RWPE2 (cell line): Measurements from ENCODE around the gene CNPY1.
"Not testable (repeated sequence)": the region's sequence is repeated elsewhere in the genome, so short reads cannot be mapped to it uniquely, and the experiment has no call there.

ENCODE experiments used
- ATAC-seq: fragments of 200-7000 bp; cut with Tn5 transposase; 3 replicates; pipeline ENCODE4 v1.9.1; 2021; ENCODE audit warnings: low read depth
- DNase-seq: peaks from one replicate; pipeline ENCODE4 v3.0.0-alpha.2; 2020; ENCODE audit warnings: low spot score
- H3K27ac ChIP-seq: fragments of 450-650 bp; 2 replicates; pipeline ENCODE4 v1.5.1; 2017; ENCODE audit warnings: mild to moderate bottlenecking; ENCODE audit not compliant: poor library complexity, severe bottlenecking
- H3K27me3 ChIP-seq: fragments of 250-450 bp; sonication (Bioruptor Pico); 2 replicates; pipeline ENCODE4 v1.5.1; 2021; ENCODE audit warnings: mild to moderate bottlenecking, moderate library complexity; ENCODE audit not compliant: insufficient read depth, poor library complexity, severe bottlenecking
- H3K36me3 ChIP-seq: fragments of 250-450 bp; sonication (Bioruptor Pico); 2 replicates; pipeline ENCODE4 v1.5.1; 2020; ENCODE audit warnings: low read depth, mild to moderate bottlenecking, moderate library complexity
- H3K4me1 ChIP-seq: fragments of 250-450 bp; sonication (Bioruptor Pico); 2 replicates; pipeline ENCODE4 v1.5.1; 2021; ENCODE audit warnings: mild to moderate bottlenecking, moderate library complexity; ENCODE audit not compliant: insufficient read depth, poor library complexity, severe bottlenecking
- H3K4me3 ChIP-seq: fragments of 250-450 bp; sonication (Bioruptor Pico); 2 replicates; pipeline ENCODE4 v1.5.1; 2021; ENCODE audit warnings: mild to moderate bottlenecking, moderate library complexity; ENCODE audit not compliant: severe bottlenecking
- H3K9me3 ChIP-seq: fragments of 250-450 bp; sonication (Bioruptor Pico); 2 replicates; pipeline ENCODE4 v1.5.1; 2021; ENCODE audit warnings: mild to moderate bottlenecking, moderate library complexity; ENCODE audit not compliant: severe bottlenecking
- TF ChIP-seq, protein P1 (sequence below): fragments of 450-650 bp; IDR thresholded peaks from one replicate; pipeline ENCODE4 v1.5.1; 2017; ENCODE audit warnings: mild to moderate bottlenecking, moderate library complexity; ENCODE audit not compliant: poor library complexity, severe bottlenecking

Gene CNPY1

DNA sequence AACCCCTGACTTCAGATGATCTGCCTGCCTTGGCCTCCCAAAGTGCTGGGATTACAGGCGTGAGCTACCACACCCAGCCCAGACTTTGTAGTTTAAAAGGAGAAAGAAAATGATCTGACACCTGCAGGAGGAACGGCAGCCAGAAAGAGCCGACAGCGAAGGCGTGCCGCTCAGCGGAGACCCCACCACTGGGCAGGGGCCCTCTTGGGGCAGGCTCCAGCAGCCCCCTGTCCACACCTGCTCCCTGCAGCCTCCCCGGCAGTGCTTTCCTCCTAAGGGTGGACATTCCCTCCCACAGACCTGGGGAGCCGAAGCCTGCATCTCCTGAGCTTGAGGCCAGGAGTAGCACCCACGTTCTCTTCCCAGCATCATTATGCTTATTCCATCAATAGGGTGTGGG lies 19.2 kb upstream of the CNPY1 start:
- no peak for ATAC-seq
- no peaks in the 10 kb centered on the region for H3K36me3 ChIP-seq
- no peak overlapping the region for H3K4me3 ChIP-seq
- DNase-seq = no peak
- H3K9me3 ChIP-seq = no peaks in the 10 kb centered on the region
- no peaks in the 10 kb centered on the region for H3K4me1 ChIP-seq
- TF ChIP-seq, protein P1, sequence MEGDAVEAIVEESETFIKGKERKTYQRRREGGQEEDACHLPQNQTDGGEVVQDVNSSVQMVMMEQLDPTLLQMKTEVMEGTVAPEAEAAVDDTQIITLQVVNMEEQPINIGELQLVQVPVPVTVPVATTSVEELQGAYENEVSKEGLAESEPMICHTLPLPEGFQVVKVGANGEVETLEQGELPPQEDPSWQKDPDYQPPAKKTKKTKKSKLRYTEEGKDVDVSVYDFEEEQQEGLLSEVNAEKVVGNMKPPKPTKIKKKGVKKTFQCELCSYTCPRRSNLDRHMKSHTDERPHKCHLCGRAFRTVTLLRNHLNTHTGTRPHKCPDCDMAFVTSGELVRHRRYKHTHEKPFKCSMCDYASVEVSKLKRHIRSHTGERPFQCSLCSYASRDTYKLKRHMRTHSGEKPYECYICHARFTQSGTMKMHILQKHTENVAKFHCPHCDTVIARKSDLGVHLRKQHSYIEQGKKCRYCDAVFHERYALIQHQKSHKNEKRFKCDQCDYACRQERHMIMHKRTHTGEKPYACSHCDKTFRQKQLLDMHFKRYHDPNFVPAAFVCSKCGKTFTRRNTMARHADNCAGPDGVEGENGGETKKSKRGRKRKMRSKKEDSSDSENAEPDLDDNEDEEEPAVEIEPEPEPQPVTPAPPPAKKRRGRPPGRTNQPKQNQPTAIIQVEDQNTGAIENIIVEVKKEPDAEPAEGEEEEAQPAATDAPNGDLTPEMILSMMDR = no peak
- no peaks in the 10 kb centered on the region for H3K27me3 ChIP-seq
- no peak overlapping the region for H3K27ac ChIP-seq

DNA sequence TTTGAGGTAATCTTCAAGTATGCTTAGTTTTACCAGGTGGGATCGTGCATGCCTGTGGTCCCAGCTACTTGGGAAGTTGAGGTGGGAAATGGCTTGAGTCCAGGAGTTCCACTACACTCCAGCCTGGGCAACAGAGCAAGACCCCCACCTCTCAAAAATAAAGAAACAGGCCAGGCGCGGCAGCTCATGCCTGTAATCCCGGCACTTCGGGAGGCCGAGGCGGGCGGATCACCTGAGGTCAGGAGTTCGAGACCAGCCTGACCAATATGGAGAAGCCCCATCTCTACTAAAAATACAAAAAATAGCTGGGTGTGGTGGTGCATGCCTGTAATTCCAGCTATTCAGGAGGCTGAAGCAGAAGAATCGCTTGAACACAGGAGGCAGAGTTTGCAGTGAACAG lies 16.6 kb upstream of the CNPY1 start:
- not testable (repeated sequence) for H3K27ac ChIP-seq, H3K36me3 ChIP-seq, ATAC-seq, DNase-seq, H3K27me3 ChIP-seq, H3K4me1 ChIP-seq, H3K4me3 ChIP-seq, H3K9me3 ChIP-seq

DNA sequence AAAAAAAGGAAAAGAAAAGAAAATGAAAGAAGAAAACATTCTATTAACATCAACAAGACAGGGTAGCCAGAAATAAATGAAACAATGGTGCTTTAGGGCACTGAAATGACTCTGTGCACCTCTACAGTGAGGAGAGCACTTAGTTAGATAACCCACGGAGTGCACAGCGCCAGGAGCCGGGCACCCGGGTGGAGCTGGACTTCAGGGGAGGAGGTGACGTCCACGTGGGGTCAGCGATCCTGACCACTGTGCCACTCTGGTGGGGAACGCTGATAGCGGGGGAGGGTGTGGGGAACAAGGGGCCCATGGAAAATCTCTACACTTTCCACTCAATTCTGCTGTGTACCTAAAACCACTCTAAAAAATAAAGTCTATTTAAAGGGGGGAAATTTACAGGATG lies 15.7 kb upstream of the CNPY1 start:
- H3K27me3 ChIP-seq = no peaks in the 10 kb centered on the region
- H3K4me3 ChIP-seq = no peak overlapping the region
- H3K9me3 ChIP-seq = no peaks in the 10 kb centered on the region
- no peaks in the 10 kb centered on the region for H3K4me1 ChIP-seq
- TF ChIP-seq, protein P1 = no peak
- no peak overlapping the region for H3K27ac ChIP-seq
- DNase-seq (no peak), ATAC-seq (no peak)
- H3K36me3 ChIP-seq = no peaks in the 10 kb centered on the region

DNA sequence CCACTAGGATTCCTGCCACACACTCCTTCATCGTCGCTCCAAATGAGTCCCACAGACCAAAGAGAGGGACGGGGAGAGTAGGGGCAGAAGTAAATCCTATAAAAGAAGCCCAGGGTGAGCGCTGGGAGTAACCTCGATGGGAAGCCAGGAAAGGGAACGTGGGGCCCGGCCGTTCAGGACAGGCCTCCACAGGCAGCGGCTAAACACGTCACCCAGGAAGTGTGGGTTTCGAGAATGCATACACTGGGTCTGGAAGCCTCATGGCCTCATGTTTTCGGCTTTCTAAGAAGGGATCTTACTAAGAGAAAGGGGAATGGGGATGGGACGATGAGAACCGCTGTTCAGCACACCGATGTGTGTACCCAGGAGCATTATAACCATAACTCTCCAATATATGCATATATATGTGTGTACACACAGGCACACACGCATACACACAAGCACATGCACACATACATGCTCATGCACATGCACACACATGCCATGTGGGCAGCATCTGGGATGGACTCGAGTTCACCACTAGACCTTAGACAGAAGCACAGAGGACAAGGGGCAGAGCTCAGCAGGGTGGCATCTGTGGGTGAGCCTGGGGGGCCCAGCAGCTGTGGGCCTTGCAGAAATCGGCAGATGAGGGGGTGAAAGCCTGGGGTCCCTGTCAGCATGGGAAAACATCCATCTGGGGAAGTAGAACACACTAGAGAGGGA lies 14.8 kb upstream of the CNPY1 start:
- H3K4me1 ChIP-seq = no peaks in the 10 kb centered on the region
- no peaks in the 10 kb centered on the region for H3K9me3 ChIP-seq
- TF ChIP-seq, protein P1 = no peak
- peak; percentile 67 for ATAC-seq
- no peak for DNase-seq
- H3K27ac ChIP-seq = no peak overlapping the region
- no peak overlapping the region for H3K4me3 ChIP-seq
- H3K36me3 ChIP-seq = no peaks in the 10 kb centered on the region
- no peaks in the 10 kb centered on the region for H3K27me3 ChIP-seq

DNA sequence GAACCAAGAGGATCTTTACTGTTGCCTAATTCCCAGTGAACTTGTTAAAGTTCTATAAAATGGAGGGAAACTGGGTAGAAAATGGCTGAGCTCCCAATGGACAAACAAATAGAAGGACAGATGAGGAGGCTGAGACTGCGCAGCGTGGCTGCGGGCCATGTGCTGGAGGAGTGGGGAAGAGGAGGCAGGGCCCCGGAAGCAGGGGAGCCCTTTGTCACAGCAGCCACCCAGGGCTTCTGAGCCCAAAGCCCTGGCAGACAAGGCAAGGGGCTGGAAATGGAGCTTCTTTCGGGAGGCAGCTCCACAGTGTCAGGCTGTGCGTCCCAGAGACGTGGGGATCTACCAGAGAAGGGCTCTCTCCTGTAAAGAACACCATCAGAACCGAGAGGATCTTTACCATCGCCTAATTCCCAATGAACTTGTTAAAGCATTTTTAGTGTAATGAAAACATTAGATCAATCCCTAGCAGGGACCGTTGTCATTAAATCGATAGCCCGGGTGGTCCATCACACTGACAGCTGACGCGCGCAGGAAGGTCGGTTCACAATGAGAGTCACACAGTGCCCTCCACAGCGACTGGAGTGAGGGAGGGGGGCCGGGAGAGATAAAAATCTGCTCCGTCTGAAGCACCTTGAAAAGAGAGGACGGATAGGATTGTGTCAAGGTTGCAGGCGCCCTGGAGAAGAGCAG lies 14.0 kb upstream of the CNPY1 start:
- Histone ChIP-seq H3K4me3 (no peak overlapping the region), H3K4me1 (no peaks in the 10 kb centered on the region), H3K36me3 (no peaks in the 10 kb centered on the region), H3K9me3 (no peaks in the 10 kb centered on the region), H3K27me3 (no peaks in the 10 kb centered on the region), H3K27ac (no peak overlapping the region)
- DNase-seq (no peak), ATAC-seq (no peak)
- TF ChIP-seq, protein P1 = no peak
